Spleen (tissue), 11 donors: Measurements from ENCODE around the gene ZNF335. TPM values are rescaled to one million over a fixed set of nuclear protein-coding genes. Genes with fewer than 3 reads are reported as not detected.
A peak's percentile ranks its signal among the peaks of the same experiment; 100 is the strongest.
"Not testable (repeated sequence)": the region's sequence is repeated elsewhere in the genome, so short reads cannot be mapped to it uniquely, and the experiment has no call there.

ENCODE experiments used
- DNase-seq: peaks from one replicate; pipeline ENCODE4 v3.0.0-alpha.2; 2020
- H3K27ac ChIP-seq, 8 donors: fragments of 200-600 bp; sonication (generic) in 7 of 8; 1 replicate in 4 of 8; 2 replicates in 4 of 8; pipeline versions ENCODE4 v1.5.0 to v1.8.0; 2016 to 2021; ENCODE audit warnings: inconsistent platforms in 4 of 8, mild to moderate bottlenecking in 4 of 8, moderate library complexity in 1 of 8
- H3K27me3 ChIP-seq, 7 donors: fragments of 200-600 bp; sonication (generic) in 6 of 7; replicated peaks in 1 of 7; 1 replicate in 4 of 7; 2 replicates in 3 of 7; pipeline versions ENCODE4 v1.5.0 to v1.8.0; 2016 to 2021; ENCODE audit warnings: inconsistent platforms in 3 of 7, mild to moderate bottlenecking in 1 of 7
- H3K36me3 ChIP-seq, 6 donors: fragments of 200-600 bp; sonication (generic) in 5 of 6; 1 replicate in 4 of 6; 2 replicates in 2 of 6; pipeline versions ENCODE4 v1.5.0 to v1.8.0; 2016 to 2021; ENCODE audit warnings: inconsistent platforms in 2 of 6
- H3K4me1 ChIP-seq, 6 donors: fragments of 200-600 bp; sonication (generic) in 5 of 6; 1 replicate in 3 of 6; 2 replicates in 3 of 6; pipeline versions ENCODE4 v1.5.0 to v1.8.0; 2016 to 2021; ENCODE audit warnings: inconsistent platforms in 3 of 6
- H3K4me3 ChIP-seq, 8 donors: fragments of 200-600 bp; sonication (generic) in 7 of 8; 1 replicate in 4 of 8; 2 replicates in 4 of 8; pipeline versions ENCODE4 v1.5.0 to v1.8.0; 2016 to 2021; ENCODE audit warnings: inconsistent platforms in 4 of 8, mild to moderate bottlenecking in 4 of 8, moderate library complexity in 2 of 8
- H3K9me3 ChIP-seq, 8 donors: fragments of 200-600 bp; sonication (generic) in 7 of 8; 1 replicate in 4 of 8; 2 replicates in 4 of 8; pipeline versions ENCODE4 v1.5.0 to v1.8.0; 2016 to 2021; ENCODE audit warnings: inconsistent platforms in 4 of 8
- POLR2A ChIP-seq, 3 donors: fragments of 450-650 bp; IDR thresholded peaks; one replicate each; pipeline ENCODE4 v1.5.1; 2017; ENCODE audit warnings: antibody characterized with exemption in 3 of 3, mild to moderate bottlenecking in 1 of 3
- POLR2AphosphoS5 ChIP-seq, 3 donors: sonication (generic); formaldehyde crosslinking; IDR thresholded peaks; one replicate each; pipeline ENCODE4 v1.5.1; 2017; ENCODE audit warnings: antibody characterized with exemption in 3 of 3
- WGBS, 5 donors: extraction: QIAGEN DNeasy Blood & Tissue Kit in 3 of 5; methylation state at CpG; one replicate each; pipeline versions ENCODE4 v1.1.5 to v1.1.7; 2013 to 2018; 5-methylcytosine and 5-hydroxymethylcytosine counted together
- intact Hi-C: fragments of 100-400 bp; cut with DNase I; formaldehyde crosslinking; loops from one replicate; pipeline ENCODE4 v1.15.0; 2023; ENCODE audit warnings: low total_unique reads
- polyA plus RNA-seq, 3 donors: library from polyadenylated mRNA; stranded (reverse); fragments of 200-250 nt; gene quantifications; one replicate each; pipeline ENCODE4 v1.2.1, GENCODE V29; 2013
- total RNA-seq, 7 donors: library from RNA; depleted of rRNA in 3 of 7; stranded (reverse); fragments of >200 nt in 3 of 7; fragmentation: NEBNext Ultra II Directional in 4 of 7; extraction: Animal tissue kit (Norgen Biotek cat#: 25700) in 4 of 7; gene quantifications; one replicate each; pipeline versions ENCODE4 v1.1.0 to v1.2.1, GENCODE V29; 2016 to 2021
- TF ChIP-seq, protein P1 (sequence below), 11 experiments: fragments of 200-600 bp in 7 of 11; fragments of 450-650 bp in 4 of 11; sonication (generic) in 4 of 11; IDR thresholded peaks in 8 of 11; conservative IDR thresholded peaks in 3 of 11; 1 replicate in 7 of 11; 2 replicates in 4 of 11; pipeline versions ENCODE4 v1.4.0 to v1.8.0; 2016 to 2021; ENCODE audit warnings: antibody characterized with exemption in 11 of 11, inconsistent platforms in 4 of 11, mild to moderate bottlenecking in 1 of 11
- donor health status: healthy with polysubstance abuse.
- donor health status: DM: no; HTN: no; CAD: no; lungs with moderate emphysema.
- donor health status: DM: no; HTN: no; CAD: no.
- donor health status: Bipolar disorder and iron deficiency.
- donor health status: healthy.
- donor health status: DM: no; HTN: no; CAD: no.
- donor health status: DM: yes; HTN: yes; CAD: no.

ZNF335 gene
- total and polyA plus RNA-seq, 10 donors: 8.2 to 46.3 (median 32.5) TPM

DNA sequence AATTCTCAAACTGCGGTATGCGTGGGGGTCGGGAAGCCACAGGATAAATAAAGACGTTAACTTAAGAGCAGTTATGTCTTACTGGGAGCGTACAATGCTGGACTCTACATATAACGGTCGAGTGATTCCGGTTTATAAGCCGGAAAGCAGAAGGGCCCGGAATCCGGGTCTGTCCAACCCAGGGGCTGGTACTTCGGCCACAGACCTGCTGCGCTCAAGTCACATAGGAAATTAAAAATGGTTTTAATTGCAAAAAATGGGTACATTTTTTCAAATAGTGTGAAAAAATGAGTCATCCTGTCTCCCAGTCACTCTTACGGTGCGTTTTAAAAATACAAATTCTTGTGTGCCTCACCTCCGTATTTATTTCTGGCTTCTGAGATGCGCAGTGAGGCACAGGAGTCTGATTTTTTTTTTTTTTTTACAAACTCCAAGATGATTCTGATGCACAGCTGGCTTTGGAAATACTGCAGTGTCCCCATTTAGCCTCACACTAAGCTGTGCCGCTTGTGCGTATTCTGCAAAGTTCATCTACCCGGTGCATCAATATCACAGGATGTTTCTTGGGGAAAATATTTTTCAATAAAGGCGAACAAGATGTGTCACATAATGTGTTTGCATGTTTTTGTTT lies 36.5 kb downstream of the ZNF335 start:
- intact Hi-C loops: loop anchor here (5.0 kb wide), 1 partner anchor 37 kb away; the partner anchor contains the start of gene ZNF335

DNA sequence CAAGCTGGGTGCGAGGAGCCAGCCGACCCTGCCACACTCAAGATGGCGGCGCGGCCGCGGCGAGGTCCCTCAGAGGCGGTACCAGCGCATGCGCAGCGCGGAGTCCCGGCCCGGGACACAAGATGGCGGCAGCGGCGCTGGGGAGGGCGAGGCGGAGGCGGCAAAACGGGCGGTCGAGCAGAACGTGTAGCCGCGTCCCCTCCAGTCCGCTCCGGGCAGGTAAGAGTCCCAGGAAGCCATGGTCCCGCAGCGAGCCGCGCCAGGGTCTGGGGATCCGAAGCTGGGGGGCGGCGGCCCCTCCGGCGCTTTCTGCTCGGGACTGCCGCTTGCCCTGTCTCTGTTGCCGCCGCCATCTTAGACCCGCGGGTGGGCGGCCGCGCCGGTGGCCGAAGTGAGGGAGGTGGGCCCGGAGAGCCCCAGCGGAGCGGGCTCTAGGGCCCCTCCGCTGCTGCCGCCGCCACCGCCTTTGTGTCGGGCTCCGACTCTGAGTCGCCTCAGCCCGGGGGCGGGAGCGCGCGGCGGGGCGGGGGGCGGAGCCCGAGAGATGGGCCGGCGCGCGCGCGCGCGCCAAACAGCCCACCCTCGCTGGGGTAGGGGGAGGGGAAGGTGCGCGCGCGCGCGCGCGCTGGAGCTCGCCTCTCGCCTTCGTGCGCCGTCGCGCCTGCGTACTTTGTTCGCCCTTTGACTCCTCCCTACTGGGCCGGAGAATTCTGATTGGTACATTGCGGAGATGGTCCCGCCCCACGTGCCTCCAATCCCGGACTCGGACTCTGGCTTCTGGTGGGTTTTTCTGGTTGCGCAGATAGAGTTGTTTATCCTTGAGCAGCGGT lies 37.2 kb downstream of the ZNF335 start, which contains the start of gene PCIF1:
Gene PCIF1, plus strand, starts transcription at position 98 of the 830 bp plus-strand sequence. CDS start 4,317 bp downstream, outside the sequence.
- Histone ChIP-seq H3K4me1 (peaks cover 12 to 49% (median 31%) of the 10 kb centered on the region in 6 donors), H3K27ac (peak within 1 kb of the TSS; percentile 99 to 100 (median 100)), H3K27me3 (no peaks in the 10 kb centered on the region), H3K9me3 (no peaks in the 10 kb centered on the region), H3K4me3 (peak within 1 kb of the TSS; percentile 66 to 94 (median 88)), H3K36me3 (peaks cover 5 to 41% (median 29%) of the 10 kb centered on the region in 6 donors)
- TF ChIP-seq POLR2AphosphoS5 (IDR thresholded peaks at IDR 0.05): peak; percentile 100
- TF ChIP-seq, protein P1, sequence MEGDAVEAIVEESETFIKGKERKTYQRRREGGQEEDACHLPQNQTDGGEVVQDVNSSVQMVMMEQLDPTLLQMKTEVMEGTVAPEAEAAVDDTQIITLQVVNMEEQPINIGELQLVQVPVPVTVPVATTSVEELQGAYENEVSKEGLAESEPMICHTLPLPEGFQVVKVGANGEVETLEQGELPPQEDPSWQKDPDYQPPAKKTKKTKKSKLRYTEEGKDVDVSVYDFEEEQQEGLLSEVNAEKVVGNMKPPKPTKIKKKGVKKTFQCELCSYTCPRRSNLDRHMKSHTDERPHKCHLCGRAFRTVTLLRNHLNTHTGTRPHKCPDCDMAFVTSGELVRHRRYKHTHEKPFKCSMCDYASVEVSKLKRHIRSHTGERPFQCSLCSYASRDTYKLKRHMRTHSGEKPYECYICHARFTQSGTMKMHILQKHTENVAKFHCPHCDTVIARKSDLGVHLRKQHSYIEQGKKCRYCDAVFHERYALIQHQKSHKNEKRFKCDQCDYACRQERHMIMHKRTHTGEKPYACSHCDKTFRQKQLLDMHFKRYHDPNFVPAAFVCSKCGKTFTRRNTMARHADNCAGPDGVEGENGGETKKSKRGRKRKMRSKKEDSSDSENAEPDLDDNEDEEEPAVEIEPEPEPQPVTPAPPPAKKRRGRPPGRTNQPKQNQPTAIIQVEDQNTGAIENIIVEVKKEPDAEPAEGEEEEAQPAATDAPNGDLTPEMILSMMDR (IDR thresholded peaks at IDR 0.05 in 8 of 11, conservative IDR thresholded peaks at IDR 0.05 in 3 of 11): peak in 3 of 11 experiments; percentile 9 to 18 (median 13)
- peak; percentile 48 to 84 (median 68) for TF ChIP-seq POLR2A (IDR thresholded peaks at IDR 0.05)
- DNase-seq: peak; percentile 98
- intact Hi-C loops: loop anchor here (5.0 kb wide), 1 partner anchor 38 kb away; the partner anchor contains the start of gene ZNF335
- 0 to 1% (median 0%) methylated on average over 23 to 102 of the region's 102 CpGs for WGBS, 5 donors

More for the DNA sequence above, 36.5 kb downstream of the ZNF335 start:
- Histone ChIP-seq H3K4me3 (peak overlapping the region; percentile 66 to 94 (median 88)), H3K27ac (peak overlapping the region; percentile 99 to 100 (median 100)), H3K27me3 (no peaks in the 10 kb centered on the region), H3K36me3 (peaks cover 9 to 49% (median 36%) of the 10 kb centered on the region in 6 donors), H3K9me3 (no peaks in the 10 kb centered on the region), H3K4me1 (peaks cover 12 to 49% (median 31%) of the 10 kb centered on the region in 6 donors)
- no peak for DNase-seq
- TF ChIP-seq POLR2A (IDR thresholded peaks at IDR 0.05): peak in 1 of 3 donors; percentile 78
- no peak for TF ChIP-seq POLR2AphosphoS5 (IDR thresholded peaks at IDR 0.05)
- WGBS, 5 donors: 9 to 13% (median 11%) methylated on average over 21 of the region's 21 CpGs

DNA sequence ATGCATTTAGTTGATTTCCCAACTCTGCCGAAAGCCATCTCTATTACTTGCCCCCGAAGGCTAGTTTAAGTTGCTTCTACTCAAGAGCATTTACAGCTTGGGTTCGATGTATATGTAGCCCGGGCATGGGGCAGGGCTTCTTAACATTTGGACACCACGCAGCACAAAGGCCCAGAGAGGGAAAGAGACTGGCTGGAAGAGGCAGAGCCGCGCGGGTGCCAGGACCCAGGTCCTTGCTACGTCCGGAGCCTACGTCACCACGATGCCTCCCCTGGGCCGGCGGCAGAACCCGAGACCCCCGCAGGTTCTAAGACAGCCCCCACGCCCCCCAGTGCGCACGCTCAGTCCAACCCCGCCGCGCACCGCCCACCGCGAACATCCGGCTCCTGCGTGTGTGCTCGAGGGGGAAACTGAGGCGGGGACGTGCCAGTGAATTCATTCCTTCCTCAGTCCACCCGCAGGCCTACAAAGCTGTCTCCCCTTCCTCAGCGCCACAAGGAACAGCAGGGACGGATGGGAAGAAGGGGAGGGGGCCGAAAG lies 37.9 kb downstream of the ZNF335 start:
- TF ChIP-seq POLR2AphosphoS5 (IDR thresholded peaks at IDR 0.05) (no peak), POLR2A (IDR thresholded peaks at IDR 0.05) (no peak)
- TF ChIP-seq, protein P1 (IDR thresholded peaks at IDR 0.05 in 8 of 11, conservative IDR thresholded peaks at IDR 0.05 in 3 of 11): no peak
- WGBS, 5 donors: 0 to 1% (median 0%) methylated on average over 12 to 34 of the region's 34 CpGs
- intact Hi-C loops: no loop called here
- Histone ChIP-seq H3K4me1 (peaks cover 12 to 49% (median 31%) of the 10 kb centered on the region in 6 donors), H3K27ac (peak overlapping the region; percentile 99 to 100 (median 100)), H3K27me3 (no peaks in the 10 kb centered on the region), H3K36me3 (peaks cover 3 to 34% (median 22%) of the 10 kb centered on the region in 6 donors), H3K4me3 (peak overlapping the region; percentile 66 to 94 (median 88)), H3K9me3 (no peaks in the 10 kb centered on the region)
- DNase-seq: peak; percentile 94

DNA sequence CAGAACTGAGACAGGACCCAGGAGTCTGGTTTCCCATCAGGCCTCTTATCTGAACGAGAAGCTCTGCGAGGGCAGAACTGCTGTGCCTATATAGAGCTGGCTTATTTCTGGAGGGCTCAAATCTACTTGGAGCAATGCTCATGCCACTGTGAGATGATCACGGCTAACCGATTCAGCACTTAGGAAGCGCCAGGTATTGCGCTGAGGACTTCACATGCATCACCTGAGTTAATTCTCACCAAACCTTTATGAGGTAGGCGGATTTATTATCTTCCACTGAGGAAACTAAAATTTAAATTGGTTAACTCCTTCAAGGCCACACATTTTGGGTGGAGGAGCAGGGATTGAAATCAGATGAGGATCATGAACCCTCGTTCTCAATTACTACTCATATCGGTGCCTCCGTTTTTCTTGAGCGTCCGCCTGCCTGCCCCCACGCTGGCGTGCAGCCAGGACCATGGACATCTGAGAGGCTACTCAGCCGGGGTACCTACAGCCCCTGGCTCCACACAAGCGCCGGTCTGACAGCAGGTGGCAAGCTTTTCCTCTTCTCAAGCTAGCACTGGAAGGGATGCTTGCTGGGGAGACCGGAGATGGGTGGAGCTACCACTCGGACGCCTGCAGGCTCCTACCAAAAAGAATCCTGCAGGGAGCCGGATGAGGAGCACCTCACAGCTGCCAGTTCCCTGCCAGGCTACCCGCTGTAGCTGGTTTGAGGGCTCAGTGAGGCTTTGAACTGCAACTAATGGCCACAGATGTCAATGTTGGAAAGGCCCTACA lies 38.5 kb downstream of the ZNF335 start:
- no peaks in the 10 kb centered on the region for H3K27me3 ChIP-seq
- peaks cover 3 to 28% (median 16%) of the 10 kb centered on the region in 6 donors for H3K36me3 ChIP-seq
- 26 to 50% (median 27%) methylated on average over 11 to 22 of the region's 22 CpGs for WGBS, 5 donors
- H3K9me3 ChIP-seq: no peaks in the 10 kb centered on the region
- H3K4me3 ChIP-seq: peak overlapping the region; percentile 66 to 94 (median 88)
- peak; percentile 91 for DNase-seq
- intact Hi-C loops: no loop called here
- TF ChIP-seq, protein P1 (IDR thresholded peaks at IDR 0.05 in 8 of 11, conservative IDR thresholded peaks at IDR 0.05 in 3 of 11): peak in 8 of 11 experiments; percentile 29 to 55 (median 41)
- TF ChIP-seq POLR2AphosphoS5 (IDR thresholded peaks at IDR 0.05): peak; percentile 28 to 59 (median 44)
- TF ChIP-seq POLR2A (IDR thresholded peaks at IDR 0.05): peak in 1 of 3 donors; percentile 12
- H3K27ac ChIP-seq: peak overlapping the region; percentile 99 to 100 (median 100)
- peaks cover 12 to 46% (median 31%) of the 10 kb centered on the region in 6 donors for H3K4me1 ChIP-seq

DNA sequence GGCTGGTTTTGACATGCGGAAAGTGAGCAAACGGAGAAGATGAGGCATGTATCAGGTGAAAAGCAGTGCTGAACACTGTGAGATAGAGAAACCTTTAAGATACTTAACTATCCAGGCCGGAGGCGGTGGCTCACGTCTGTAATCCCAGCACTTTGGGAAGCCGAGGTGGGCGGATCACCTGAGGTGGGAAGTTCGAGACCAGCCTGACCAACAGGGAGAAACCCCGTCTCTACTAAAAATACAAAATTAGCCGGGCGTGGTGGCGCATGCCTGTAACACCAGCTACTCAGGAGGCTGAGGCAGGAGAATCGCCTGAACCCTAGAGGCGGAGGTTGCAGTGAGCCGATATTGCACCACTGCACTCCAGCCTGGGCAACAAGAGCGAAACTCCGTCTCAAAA lies 40.3 kb downstream of the ZNF335 start:
- DNase-seq, H3K27ac ChIP-seq, H3K27me3 ChIP-seq, H3K4me3 ChIP-seq, intact Hi-C loops, H3K9me3 ChIP-seq: not testable (repeated sequence)
- H3K36me3 ChIP-seq: peaks cover 0 to 10% (median 0%) of the 10 kb centered on the region in 6 donors
- H3K4me1 ChIP-seq: peaks cover 12 to 29% (median 24%) of the 10 kb centered on the region in 6 donors
- 94 to 95% (median 95%) methylated on average over 16 to 17 of the region's 17 CpGs for WGBS, 5 donors
